HepG2 (cell line): ENCODE data around the gene MAPK13. TPM values are rescaled to one million over a fixed set of nuclear protein-coding genes. Genes with fewer than 3 reads are reported as not detected.

ENCODE experiments used
- ADNP ChIP-seq: sonication (generic); formaldehyde crosslinking; IDR thresholded peaks from 2 replicates; pipeline ENCODE4 v1.4.0; 2020; ENCODE audit warnings: missing genetic modification reagents
- CCAR2 ChIP-seq: fragments of 200-400 bp; formaldehyde crosslinking; optimal IDR thresholded peaks from 2 replicates; pipeline ENCODE3; 2018; ENCODE audit warnings: low read depth, mild to moderate bottlenecking, low read length, moderate library complexity
- CHD2 ChIP-seq: IDR thresholded peaks from 2 replicates; pipeline ENCODE4 v1.6.1; 2011; ENCODE audit warnings: low read depth, low read length, improper control_type of control experiment
- ETV6 ChIP-seq: sonication (generic); formaldehyde crosslinking; conservative IDR thresholded peaks from 2 replicates; pipeline ENCODE4 v1.4.0; 2020; ENCODE audit warnings: missing genetic modification reagents
- FOSL1 ChIP-seq: sonication (generic); formaldehyde crosslinking; IDR thresholded peaks from 2 replicates; pipeline ENCODE4 v1.9.0; 2021; ENCODE audit warnings: missing genetic modification reagents, borderline replicate concordance
- HNRNPH1 ChIP-seq: fragments of 200-400 bp; formaldehyde crosslinking; optimal IDR thresholded peaks from 2 replicates; pipeline ENCODE3; 2017; ENCODE audit warnings: mild to moderate bottlenecking, low read depth, low read length
- KDM3A ChIP-seq: IDR thresholded peaks from 2 replicates; pipeline ENCODE4 v1.6.1; 2018; ENCODE audit warnings: low read depth, missing compliant biosample characterization
- MIER2 ChIP-seq: IDR thresholded peaks from 2 replicates; pipeline ENCODE4 v1.6.1; 2016; ENCODE audit warnings: missing biosample characterization, missing genetic modification reagents
- POGZ ChIP-seq: sonication (generic); formaldehyde crosslinking; IDR thresholded peaks from 2 replicates; pipeline ENCODE4 v1.4.0; 2020; ENCODE audit warnings: mild to moderate bottlenecking, missing genetic modification reagents
- POLR2G ChIP-seq: fragments of 200-400 bp; formaldehyde crosslinking; IDR thresholded peaks from 2 replicates; pipeline ENCODE4 v1.6.1; 2018; ENCODE audit warnings: mild to moderate bottlenecking, low read depth, low read length, moderate library complexity
- RAD51 ChIP-seq: fragments of 450-650 bp; IDR thresholded peaks from 2 replicates; pipeline ENCODE4 v1.6.1; 2016; ENCODE audit warnings: borderline replicate concordance
- SNAPC4 ChIP-seq: sonication (generic); formaldehyde crosslinking; IDR thresholded peaks from 2 replicates; pipeline ENCODE4 v1.4.0; 2020; ENCODE audit warnings: mild to moderate bottlenecking, missing genetic modification reagents
- ZFP36 ChIP-seq: fragments of 150-350 bp; IDR thresholded peaks from 2 replicates; pipeline ENCODE4 v1.6.1; 2018; ENCODE audit warnings: borderline replicate concordance, low read length, low read depth; ENCODE audit not compliant: partially characterized antibody
- ZMAT3 ChIP-seq: sonication (generic); formaldehyde crosslinking; conservative IDR thresholded peaks from 2 replicates; pipeline ENCODE4 v1.7.0; 2021; ENCODE audit warnings: missing genetic modification reagents
- ZNF10 ChIP-seq: sonication (generic); formaldehyde crosslinking; IDR thresholded peaks from 2 replicates; pipeline ENCODE4 v1.4.0; 2020; ENCODE audit warnings: mild to moderate bottlenecking, low read depth, missing genetic modification reagents, borderline replicate concordance
- ZNF207 ChIP-seq: fragments of 450-650 bp; IDR thresholded peaks from 2 replicates; pipeline ENCODE4 v1.6.1; 2016; ENCODE audit warnings: antibody characterized with exemption, borderline replicate concordance
- ZNF329 ChIP-seq: sonication (generic); formaldehyde crosslinking; IDR thresholded peaks from 2 replicates; pipeline ENCODE4 v1.9.0; 2021; ENCODE audit warnings: low read depth, mild to moderate bottlenecking, missing genetic modification reagents
- ZNF333 ChIP-seq: sonication (generic); formaldehyde crosslinking; IDR thresholded peaks from 2 replicates; pipeline ENCODE4 v1.4.0; 2020; ENCODE audit warnings: mild to moderate bottlenecking, missing genetic modification reagents, borderline replicate concordance
- ZNF367 ChIP-seq: sonication (generic); formaldehyde crosslinking; IDR thresholded peaks from 2 replicates; pipeline ENCODE4 v1.4.0; 2020; ENCODE audit warnings: missing genetic modification reagents, borderline replicate concordance
- ZNF484 ChIP-seq: sonication (generic); formaldehyde crosslinking; IDR thresholded peaks from 2 replicates; pipeline ENCODE4 v1.5.1; 2020; ENCODE audit warnings: mild to moderate bottlenecking, low read depth, missing genetic modification reagents, borderline replicate concordance
- ZNF547 ChIP-seq: sonication (generic); formaldehyde crosslinking; IDR thresholded peaks from 2 replicates; pipeline ENCODE4 v1.5.1; 2020; ENCODE audit warnings: mild to moderate bottlenecking, missing genetic modification reagents
- ZNF562 ChIP-seq: sonication (generic); formaldehyde crosslinking; IDR thresholded peaks from 2 replicates; pipeline ENCODE4 v1.8.0; 2022; ENCODE audit warnings: missing genetic modification reagents, borderline replicate concordance
- ZNF614 ChIP-seq: IDR thresholded peaks from 2 replicates; pipeline ENCODE4 v1.6.1; 2018; ENCODE audit warnings: missing biosample characterization, missing genetic modification reagents, inconsistent platforms, borderline replicate concordance
- ZZZ3 ChIP-seq: sonication (generic); formaldehyde crosslinking; IDR thresholded peaks from 2 replicates; pipeline ENCODE4 v1.4.0; 2020; ENCODE audit warnings: missing genetic modification reagents, mild to moderate bottlenecking, borderline replicate concordance
- polyA plus RNA-seq, 8 experiments: library from polyadenylated mRNA; depleted of rRNA in 3 of 8; stranded (reverse) in 7 of 8; unstranded in 1 of 8; fragments of >200 nt; fragmentation: Illumina TruSeq in 4 of 8; extraction: Trizol in 4 of 8; gene quantifications; 2 replicates each; pipeline versions ENCODE4 v1.2.1 to v1.2.3, GENCODE V29; 2011 to 2016; ENCODE audit warnings: low read depth in 4 of 8, missing spikeins in 1 of 8, mixed read lengths in 1 of 8; ENCODE audit not compliant: insufficient read depth in 1 of 8
- total RNA-seq, 5 experiments: library from RNA; depleted of rRNA; stranded (reverse); fragments of >200 nt; fragmentation: Illumina TruSeq; extraction: Trizol; gene quantifications; 2 replicates each; pipeline ENCODE4 v1.2.3, GENCODE V29; 2016; ENCODE audit warnings: low read depth in 1 of 5
- TF ChIP-seq, protein P1 (sequence below): sonication (generic); formaldehyde crosslinking; IDR thresholded peaks from 2 replicates; pipeline ENCODE4 v1.5.0; 2020; ENCODE audit warnings: missing genetic modification reagents

MAPK13 gene
- total and polyA plus RNA-seq, 2 of the 13 experiments (the other 11 are each of a cell fraction or from before 2014, with no cell fraction given) = 12.7 to 43.4 TPM

GRCh38 chr6:36095497-36096391, 34.6 kb upstream of the MAPK13 start (continued):
- no peak for TF ChIP-seq ZNF10 (CRISPR knock-in tag)
- no peak for TF ChIP-seq ZNF329 (CRISPR knock-in tag)
- TF ChIP-seq ETV6 (CRISPR knock-in tag) = 0 out of 2 replicates have a peak, but pooled peaks have one; percentile 54
- TF ChIP-seq ZFP36 = no peak
- TF ChIP-seq ZNF367 = no peak
- peak; percentile 52 for TF ChIP-seq ZNF547
- peak; percentile 77 for TF ChIP-seq POLR2G
- TF ChIP-seq ZNF562 (CRISPR knock-in tag) = no peak
- no peak for TF ChIP-seq HNRNPH1
- no peak for TF ChIP-seq ZNF207
- no peak for TF ChIP-seq ZNF333
- TF ChIP-seq KDM3A (CRISPR knock-in tag) = peak; percentile 69; the same call in 1 of the 2 replicates
- peak; percentile 50; the same call in 1 of the 2 replicates for TF ChIP-seq CHD2
- no peak for TF ChIP-seq SNAPC4 (CRISPR knock-in tag)
- no peak for TF ChIP-seq CCAR2
- TF ChIP-seq MIER2 (CRISPR knock-in tag) = peak; percentile 81
- TF ChIP-seq ZNF614 (CRISPR knock-in tag) = peak; percentile 98
- TF ChIP-seq, protein P1, sequence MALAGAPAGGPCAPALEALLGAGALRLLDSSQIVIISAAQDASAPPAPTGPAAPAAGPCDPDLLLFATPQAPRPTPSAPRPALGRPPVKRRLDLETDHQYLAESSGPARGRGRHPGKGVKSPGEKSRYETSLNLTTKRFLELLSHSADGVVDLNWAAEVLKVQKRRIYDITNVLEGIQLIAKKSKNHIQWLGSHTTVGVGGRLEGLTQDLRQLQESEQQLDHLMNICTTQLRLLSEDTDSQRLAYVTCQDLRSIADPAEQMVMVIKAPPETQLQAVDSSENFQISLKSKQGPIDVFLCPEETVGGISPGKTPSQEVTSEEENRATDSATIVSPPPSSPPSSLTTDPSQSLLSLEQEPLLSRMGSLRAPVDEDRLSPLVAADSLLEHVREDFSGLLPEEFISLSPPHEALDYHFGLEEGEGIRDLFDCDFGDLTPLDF (CRISPR knock-in tag) = no peak
- TF ChIP-seq ZZZ3 (CRISPR knock-in tag) = peak; percentile 32; the same call in 1 of the 2 replicates
- 0 out of 2 replicates have a peak, but pooled peaks have one; percentile 52 for TF ChIP-seq ZMAT3
- no peak for TF ChIP-seq FOSL1
- no peak for TF ChIP-seq ADNP (CRISPR knock-in tag)
- peak; percentile 92 for TF ChIP-seq POGZ
- no peak for TF ChIP-seq RAD51
- no peak for TF ChIP-seq ZNF484 (CRISPR knock-in tag)
